ENCODE results near the gene ATP1A1. TPM values are rescaled to one million over a fixed set of nuclear protein-coding genes. Genes with fewer than 3 reads are reported as not detected.

Gene ATP1A1
- total and polyA plus RNA-seq, 9 of the 15 experiments (the other 6 are each of a cell fraction or from before 2014, with no cell fraction given) = 99.3 to 513 (median 234) TPM

DNA sequence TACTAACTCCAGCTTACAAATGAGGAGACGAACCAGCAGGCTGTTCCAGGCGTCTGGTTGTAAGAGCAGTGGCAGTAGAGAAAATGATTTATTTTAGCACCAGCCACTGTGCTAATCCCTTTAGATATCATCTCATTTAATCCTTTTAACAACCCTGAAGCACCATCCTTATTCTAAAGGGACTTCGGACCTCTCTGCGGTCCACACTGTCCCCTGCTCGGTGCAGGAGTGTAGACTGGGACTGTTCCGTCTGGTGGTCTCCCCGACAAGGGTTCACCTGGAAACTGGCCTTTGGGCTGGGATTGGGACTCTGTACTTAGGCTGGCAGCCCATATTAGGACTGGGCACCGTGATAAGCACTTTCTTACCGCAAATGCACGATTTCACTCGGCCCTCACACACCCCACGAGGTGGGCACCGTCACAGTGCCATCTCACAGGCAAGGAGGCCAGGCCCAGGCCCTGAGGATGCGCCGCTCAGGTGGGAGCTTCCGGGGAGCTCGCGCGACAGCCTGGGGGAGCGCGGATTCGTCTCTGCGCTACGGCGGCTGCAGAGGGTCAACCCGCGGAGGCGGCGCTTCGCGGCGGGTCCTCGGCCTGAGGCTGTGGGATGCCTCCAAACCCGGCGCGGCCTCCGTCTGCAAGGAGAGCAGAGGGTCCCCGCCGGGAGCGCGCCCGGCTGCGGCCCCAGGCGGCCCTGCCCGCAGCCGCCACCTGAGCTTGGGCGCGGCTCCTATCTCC is 45.2 kb downstream of the ATP1A1 start (continued):
- TF ChIP-seq RBM39 (optimal IDR thresholded peaks at IDR 0.05; ENCODE audit: low read depth, low read length) (no peak), ZNF232 (CRISPR knock-in tag; IDR thresholded peaks at IDR 0.05) (0 out of 2 replicates have a peak, but pooled peaks have one; percentile 53), HLTF (IDR thresholded peaks at IDR 0.05) (no peak), OTX1 (CRISPR knock-in tag; IDR thresholded peaks at IDR 0.05) (no peak), TAF7 (tag; IDR thresholded peaks at IDR 0.05) (no peak), SMAD4 (CRISPR knock-in tag; conservative IDR thresholded peaks at IDR 0.05) (peak; percentile 79), CBX3 (IDR thresholded peaks at IDR 0.05; ENCODE audit: borderline replicate concordance in 1 of 2, low read length in 2 of 2) (no peak), PCBP2 (IDR thresholded peaks at IDR 0.05; ENCODE audit: low read depth, low read length, poor library complexity, severe bottlenecking) (no peak), SPI1 (IDR thresholded peaks at IDR 0.05; ENCODE audit: borderline replicate concordance, low read depth, low read length) (no peak), MAZ (CRISPR knock-in tag; conservative IDR thresholded peaks at IDR 0.05 in 1 of 2, IDR thresholded peaks at IDR 0.05 in 1 of 2) (peak; percentile 68 to 71), ZKSCAN8 (CRISPR knock-in tag; IDR thresholded peaks at IDR 0.05) (no peak), TFAM (CRISPR knock-in tag; conservative IDR thresholded peaks at IDR 0.05) (no peak), FOS (IDR thresholded peaks at IDR 0.05; ENCODE audit: extremely low read depth, insufficient read length) (no peak), ZC3H4 (CRISPR knock-in tag; IDR thresholded peaks at IDR 0.05; ENCODE audit: borderline replicate concordance) (no peak), ZFX (CRISPR knock-in tag; IDR thresholded peaks at IDR 0.05) (peak; percentile 87), ZNF146 (CRISPR knock-in tag; IDR thresholded peaks at IDR 0.05; ENCODE audit: unreplicated experiment) (no peak)
- TF ChIP-seq, protein P1, sequence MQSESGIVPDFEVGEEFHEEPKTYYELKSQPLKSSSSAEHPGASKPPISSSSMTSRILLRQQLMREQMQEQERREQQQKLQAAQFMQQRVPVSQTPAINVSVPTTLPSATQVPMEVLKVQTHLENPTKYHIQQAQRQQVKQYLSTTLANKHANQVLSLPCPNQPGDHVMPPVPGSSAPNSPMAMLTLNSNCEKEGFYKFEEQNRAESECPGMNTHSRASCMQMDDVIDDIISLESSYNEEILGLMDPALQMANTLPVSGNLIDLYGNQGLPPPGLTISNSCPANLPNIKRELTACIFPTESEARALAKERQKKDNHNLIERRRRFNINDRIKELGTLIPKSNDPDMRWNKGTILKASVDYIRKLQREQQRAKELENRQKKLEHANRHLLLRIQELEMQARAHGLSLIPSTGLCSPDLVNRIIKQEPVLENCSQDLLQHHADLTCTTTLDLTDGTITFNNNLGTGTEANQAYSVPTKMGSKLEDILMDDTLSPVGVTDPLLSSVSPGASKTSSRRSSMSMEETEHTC (IDR thresholded peaks at IDR 0.05) = no peak
- TF ChIP-seq, protein P2, sequence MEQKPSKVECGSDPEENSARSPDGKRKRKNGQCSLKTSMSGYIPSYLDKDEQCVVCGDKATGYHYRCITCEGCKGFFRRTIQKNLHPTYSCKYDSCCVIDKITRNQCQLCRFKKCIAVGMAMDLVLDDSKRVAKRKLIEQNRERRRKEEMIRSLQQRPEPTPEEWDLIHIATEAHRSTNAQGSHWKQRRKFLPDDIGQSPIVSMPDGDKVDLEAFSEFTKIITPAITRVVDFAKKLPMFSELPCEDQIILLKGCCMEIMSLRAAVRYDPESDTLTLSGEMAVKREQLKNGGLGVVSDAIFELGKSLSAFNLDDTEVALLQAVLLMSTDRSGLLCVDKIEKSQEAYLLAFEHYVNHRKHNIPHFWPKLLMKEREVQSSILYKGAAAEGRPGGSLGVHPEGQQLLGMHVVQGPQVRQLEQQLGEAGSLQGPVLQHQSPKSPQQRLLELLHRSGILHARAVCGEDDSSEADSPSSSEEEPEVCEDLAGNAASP (IDR thresholded peaks at IDR 0.05) = no peak
- TF ChIP-seq, protein P3, sequence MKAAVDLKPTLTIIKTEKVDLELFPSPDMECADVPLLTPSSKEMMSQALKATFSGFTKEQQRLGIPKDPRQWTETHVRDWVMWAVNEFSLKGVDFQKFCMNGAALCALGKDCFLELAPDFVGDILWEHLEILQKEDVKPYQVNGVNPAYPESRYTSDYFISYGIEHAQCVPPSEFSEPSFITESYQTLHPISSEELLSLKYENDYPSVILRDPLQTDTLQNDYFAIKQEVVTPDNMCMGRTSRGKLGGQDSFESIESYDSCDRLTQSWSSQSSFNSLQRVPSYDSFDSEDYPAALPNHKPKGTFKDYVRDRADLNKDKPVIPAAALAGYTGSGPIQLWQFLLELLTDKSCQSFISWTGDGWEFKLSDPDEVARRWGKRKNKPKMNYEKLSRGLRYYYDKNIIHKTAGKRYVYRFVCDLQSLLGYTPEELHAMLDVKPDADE (conservative IDR thresholded peaks at IDR 0.05; ENCODE audit: control insufficient read depth, low read depth, low read length) = peak; percentile 56; the same call in 1 of the 2 replicates
- TF ChIP-seq, protein P4, sequence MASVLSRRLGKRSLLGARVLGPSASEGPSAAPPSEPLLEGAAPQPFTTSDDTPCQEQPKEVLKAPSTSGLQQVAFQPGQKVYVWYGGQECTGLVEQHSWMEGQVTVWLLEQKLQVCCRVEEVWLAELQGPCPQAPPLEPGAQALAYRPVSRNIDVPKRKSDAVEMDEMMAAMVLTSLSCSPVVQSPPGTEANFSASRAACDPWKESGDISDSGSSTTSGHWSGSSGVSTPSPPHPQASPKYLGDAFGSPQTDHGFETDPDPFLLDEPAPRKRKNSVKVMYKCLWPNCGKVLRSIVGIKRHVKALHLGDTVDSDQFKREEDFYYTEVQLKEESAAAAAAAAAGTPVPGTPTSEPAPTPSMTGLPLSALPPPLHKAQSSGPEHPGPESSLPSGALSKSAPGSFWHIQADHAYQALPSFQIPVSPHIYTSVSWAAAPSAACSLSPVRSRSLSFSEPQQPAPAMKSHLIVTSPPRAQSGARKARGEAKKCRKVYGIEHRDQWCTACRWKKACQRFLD (CRISPR knock-in tag; IDR thresholded peaks at IDR 0.05) = peak; percentile 62
